ENCODE measurements around the gene PRG2.

DNA sequence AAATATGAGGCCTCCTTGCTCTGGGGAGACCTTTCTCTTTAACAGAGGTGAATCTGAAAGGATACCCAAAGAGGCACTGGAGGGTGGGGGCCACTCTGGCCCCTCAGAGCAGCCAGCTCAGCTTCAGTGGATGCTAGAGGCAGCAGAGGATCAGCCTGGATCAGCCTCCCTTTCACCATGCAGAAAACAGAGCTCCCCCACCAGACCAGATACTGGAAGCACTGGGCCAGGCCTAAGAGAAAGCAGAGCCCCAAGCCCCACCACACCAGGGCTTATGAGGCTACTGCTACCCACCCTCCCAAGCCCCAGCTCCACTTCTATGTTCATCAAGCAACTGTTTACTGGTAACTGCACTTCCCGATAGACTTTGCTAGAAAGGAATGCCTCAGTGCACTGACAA is 40.5 kb upstream of the PRG2 start:
- TF ChIP-seq, protein P1, sequence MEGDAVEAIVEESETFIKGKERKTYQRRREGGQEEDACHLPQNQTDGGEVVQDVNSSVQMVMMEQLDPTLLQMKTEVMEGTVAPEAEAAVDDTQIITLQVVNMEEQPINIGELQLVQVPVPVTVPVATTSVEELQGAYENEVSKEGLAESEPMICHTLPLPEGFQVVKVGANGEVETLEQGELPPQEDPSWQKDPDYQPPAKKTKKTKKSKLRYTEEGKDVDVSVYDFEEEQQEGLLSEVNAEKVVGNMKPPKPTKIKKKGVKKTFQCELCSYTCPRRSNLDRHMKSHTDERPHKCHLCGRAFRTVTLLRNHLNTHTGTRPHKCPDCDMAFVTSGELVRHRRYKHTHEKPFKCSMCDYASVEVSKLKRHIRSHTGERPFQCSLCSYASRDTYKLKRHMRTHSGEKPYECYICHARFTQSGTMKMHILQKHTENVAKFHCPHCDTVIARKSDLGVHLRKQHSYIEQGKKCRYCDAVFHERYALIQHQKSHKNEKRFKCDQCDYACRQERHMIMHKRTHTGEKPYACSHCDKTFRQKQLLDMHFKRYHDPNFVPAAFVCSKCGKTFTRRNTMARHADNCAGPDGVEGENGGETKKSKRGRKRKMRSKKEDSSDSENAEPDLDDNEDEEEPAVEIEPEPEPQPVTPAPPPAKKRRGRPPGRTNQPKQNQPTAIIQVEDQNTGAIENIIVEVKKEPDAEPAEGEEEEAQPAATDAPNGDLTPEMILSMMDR (conservative IDR thresholded peaks at IDR 0.05) = no peak
- no peak for TF ChIP-seq ZFX (IDR thresholded peaks at IDR 0.05)

Data from C4-2B (cell line).